GM19025 (cell line): Measurements from ENCODE around the gene STIM1.

ENCODE experiments used
- ATAC-seq: cut with Tn5 transposase; IDR thresholded peaks from one replicate; pipeline ENCODE4 v1.9.1; 2021; ENCODE audit warnings: mild to moderate bottlenecking, low read depth, moderate library complexity; ENCODE audit not compliant: unreplicated experiment

The STIM1 gene

DNA sequence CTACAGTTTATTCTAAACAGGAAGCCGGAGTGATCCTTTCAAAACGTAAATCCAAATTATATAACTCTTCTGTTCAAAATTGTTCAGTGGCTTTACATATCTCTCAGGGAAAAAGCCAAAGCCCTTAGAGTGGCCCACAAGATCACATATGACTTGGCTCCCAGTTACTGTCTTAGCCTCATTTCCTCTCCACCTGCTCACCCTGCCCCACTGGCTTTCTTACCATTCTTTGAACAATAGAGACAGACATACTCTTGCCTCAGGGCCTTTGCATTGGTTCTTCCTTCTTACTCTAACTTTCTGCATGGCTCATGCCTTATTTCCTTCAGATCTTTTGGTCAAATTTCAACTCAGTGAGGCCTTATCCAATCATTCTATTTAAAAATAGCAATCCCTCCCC, 52.1 kb downstream of the STIM1 start:
- no peak for ATAC-seq

DNA sequence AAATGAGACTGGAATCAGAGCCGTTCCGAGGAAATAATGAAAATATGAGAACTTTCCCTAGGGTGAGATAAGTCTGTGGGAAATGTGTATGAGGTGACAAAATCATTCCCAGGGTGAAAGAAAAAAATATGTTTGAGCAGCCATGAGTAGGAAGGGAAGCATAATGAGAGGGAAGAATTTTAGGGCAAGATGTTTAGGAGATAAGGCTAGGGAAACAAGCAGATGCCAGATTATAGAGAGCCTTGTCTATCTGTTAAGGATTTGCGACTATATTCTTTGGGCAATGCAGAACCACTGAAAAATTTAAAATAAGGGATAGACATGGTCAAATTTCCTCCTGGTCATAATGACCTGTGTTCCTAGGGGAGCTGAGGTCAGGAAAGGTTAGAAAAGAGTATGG, 54.4 kb downstream of the STIM1 start:
- ATAC-seq = no peak

DNA sequence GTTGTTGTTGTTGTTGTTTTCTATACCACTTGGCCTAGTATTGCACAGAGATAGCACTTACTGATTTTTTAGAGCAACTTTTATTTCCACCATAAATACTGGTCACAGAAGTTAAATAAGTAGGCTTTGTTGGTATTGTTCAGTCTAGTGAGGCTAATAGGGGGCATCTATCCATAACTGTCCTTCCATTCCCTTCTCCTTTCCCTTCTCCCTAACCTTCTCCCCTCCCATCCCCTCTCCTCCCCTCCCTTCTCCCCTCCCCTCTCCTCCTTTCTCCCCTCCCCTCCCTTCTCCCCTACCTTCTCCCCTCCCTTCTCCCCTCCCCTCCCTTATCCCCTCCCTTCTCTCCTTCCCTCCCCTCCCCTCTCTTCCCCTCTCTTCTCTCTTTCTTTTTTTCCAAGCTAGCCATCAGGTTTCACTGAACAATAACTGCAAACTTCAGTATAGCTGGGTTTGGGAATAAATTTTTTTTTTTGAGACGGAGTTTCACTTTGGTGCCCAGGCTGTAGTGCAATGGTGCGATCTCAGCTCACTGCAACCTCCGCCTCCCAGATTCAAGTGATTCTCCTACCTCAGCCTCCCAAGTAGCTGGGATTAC, 56.5 kb downstream of the STIM1 start:
- ATAC-seq = no peak

DNA sequence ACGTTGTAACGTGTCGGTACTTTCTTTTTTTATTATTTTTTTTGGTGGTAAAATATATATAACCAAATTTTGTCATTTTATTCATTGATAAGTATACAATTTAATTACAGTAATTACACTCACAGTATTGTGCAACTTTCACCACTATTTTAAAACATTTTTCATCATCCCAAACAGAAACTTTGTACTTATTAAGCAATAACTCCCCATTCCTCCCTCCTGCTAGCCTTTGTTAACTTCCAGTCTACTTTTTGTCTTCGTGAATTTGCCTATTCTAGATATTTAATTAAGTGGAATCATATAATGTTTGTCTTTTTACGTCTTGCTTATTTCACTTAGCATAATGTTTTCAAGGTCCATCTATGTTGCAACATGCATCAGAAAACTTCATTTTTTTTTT, 58.5 kb downstream of the STIM1 start:
- ATAC-seq = no peak

DNA sequence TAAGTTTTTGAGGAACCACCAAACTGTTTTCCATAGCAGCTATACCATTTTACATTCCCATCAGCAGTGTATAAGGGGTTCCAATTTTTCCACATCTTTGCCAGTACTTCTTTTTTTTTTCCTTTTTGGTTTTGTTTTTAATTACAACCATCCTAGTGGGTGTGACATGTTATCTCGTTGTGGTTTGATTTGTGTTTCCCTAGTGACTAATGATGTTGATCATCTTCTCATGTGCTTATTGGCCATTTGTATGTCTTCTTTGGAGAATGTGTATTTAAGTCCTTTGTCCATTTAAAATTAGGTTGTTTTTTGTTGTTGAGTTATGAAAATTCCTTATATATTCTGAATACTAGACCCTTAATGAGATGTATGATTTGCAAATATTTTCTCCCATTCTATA, 59.3 kb downstream of the STIM1 start:
- ATAC-seq = no peak

DNA sequence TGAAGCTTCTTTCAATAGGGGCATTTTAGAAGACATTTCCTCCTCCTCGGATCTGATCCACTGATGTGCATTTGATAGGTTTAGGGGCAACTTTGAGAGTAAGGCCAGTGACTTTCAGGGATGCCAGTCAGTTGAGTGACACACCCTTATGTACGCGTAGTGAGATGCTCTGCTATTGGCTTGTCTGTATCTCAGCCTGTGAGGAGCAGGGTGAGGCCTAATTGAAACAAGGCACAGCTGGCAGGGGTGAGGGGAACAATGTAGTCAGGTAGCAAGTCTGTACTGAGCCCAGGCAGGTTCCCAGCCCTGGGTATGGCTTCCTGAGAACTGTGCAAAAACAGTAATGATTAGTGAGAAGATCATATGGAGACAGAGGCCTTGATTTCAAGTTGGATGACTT, 61.5 kb downstream of the STIM1 start:
- ATAC-seq = no peak

DNA sequence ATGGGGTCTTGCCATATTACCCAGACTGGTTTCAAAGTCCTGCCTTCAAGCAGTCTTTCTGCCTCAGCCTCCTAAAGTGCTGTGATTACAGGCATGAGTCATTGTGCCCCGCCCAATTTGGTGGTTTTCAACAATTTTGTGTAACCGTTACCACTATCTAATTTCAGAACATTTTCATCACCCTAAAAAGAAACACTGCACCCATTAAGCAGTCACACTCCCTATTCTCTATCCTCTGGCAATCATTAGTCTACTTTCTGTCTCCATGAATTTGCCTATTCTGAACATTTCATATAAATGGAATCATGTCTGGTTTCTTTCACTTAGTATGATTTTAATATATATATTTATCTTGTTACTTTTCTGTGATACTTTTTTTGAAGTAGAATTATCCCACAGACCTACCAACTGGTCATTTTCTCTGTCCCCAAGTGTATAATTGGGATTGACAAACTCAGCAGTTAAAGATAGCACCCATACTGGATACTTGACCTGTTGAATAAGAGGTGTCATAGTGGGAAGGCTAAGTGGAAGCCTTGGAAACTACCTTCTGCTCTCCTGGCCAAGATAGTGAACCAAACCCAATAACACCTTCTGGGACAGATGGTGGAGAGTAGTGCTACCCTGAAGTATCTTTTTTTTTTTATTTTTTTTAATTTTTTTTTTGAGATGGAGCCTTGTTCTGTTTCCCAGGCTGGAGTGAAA, 64.8 kb downstream of the STIM1 start:
- ATAC-seq = no peak

DNA sequence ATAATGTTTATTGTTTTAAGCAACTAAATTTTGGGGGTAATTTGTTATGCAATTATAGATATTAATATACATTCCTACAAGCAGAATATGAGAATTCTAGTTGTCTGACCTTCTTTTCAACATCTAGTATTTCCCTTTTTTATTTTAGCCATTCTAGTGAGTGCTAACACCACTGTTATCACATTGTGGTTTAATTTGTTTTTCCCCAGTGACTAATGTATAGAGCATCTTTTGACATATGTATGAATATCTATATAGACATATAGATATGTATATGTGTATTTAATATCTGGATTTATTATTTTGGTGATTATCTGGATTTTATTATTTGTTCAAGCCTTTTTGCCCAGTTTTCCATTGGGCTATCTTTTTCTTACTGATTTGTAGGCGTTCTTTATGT, 66.6 kb downstream of the STIM1 start:
- no peak for ATAC-seq

DNA sequence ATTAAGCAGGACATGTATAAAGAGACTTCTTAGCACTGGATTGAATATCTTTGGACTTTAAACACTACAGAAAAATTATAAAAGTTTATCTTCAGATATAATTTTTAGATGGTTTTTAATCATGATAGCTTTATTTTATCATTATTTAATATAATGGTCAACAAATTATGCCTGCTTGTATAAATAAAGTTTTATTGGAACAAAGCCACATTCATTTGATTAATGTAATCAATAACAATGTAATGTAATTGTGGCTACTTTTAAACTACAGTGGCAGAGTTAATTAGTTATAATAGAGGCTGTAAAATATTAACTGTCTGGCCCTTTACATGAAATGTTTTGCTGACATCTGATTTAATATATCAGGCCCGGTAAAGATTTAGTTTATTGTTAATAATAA, 70.0 kb downstream of the STIM1 start:
- no peak for ATAC-seq

DNA sequence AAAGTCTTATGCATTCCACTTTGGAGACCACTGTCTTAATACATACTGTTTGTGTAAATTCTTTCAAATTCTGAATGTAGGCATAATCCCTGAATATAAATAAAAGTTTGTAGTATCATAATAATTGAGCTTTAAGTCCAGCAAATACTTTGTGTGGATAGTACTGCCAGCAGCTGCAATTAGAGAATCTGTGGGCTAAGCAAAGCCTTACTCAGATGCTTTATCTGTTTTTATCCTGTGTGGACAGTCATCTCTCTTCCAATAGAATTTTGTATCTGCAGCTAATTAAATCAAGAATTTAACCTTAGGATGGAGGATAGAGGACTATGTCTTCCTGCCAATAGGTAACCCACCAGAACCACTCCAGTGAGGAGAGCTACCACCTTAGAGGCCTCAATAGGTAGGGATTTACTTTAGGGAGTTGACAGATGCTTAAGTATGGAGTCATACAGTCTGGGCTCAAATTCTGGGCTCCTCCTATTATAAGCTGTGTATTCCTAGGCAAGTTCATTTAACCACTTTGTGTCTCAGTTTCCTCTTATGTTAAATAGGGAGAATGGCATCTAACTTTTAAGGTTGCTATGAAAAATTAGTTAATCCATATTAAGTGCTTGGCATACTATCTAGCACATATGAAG, 71.1 kb downstream of the STIM1 start:
- no peak for ATAC-seq

DNA sequence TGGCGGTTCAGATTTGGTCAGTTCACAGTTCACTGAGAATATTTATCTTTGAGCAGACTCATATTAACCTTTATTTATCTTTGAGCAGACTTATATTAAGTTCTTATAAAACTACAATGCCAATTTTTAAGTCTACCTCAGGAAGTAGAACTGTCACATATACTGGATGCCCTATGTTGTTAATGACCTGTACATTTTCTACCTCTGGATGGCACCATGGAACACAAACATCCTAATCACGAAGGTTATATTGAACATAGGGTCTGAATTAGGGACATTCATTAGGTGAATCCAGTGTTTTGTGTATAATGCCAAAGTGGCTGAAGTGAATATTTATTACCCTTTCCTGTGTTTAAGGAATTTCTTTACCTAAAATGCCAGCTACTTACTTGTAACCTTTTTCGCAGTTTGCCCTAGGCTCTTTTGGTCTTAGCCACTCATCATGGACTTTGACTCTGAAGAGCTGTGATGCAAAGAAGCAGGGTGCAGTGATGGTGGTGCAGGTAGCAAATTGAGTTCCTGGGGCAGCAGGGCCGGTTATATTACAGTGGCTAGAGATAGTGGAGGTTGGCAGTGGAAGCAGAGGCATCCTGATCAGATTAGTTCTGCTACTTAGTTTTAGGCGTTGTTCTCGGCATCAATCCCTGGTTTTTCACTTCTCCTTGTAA, 71.8 kb downstream of the STIM1 start:
- no peak for ATAC-seq

DNA sequence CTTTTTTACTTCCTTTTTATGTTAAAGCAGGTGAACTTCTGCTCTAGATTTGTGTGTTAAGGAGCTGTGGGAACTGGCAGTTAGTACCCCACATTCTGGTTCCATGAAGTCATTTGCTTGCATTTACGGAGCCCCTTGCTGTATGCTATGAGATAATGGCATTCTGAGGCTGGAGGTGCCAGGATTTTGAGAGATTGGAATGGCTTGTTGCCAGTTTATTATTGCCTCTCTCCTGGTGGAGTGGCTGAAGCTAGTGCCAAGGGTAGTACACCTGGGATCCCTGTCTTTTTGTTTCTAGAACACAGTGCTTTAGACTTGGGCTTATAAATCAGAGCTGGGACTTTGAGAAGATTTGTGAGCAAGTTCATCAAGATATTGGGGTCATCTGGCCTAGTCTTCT, 73.8 kb downstream of the STIM1 start:
- ATAC-seq = no peak

DNA sequence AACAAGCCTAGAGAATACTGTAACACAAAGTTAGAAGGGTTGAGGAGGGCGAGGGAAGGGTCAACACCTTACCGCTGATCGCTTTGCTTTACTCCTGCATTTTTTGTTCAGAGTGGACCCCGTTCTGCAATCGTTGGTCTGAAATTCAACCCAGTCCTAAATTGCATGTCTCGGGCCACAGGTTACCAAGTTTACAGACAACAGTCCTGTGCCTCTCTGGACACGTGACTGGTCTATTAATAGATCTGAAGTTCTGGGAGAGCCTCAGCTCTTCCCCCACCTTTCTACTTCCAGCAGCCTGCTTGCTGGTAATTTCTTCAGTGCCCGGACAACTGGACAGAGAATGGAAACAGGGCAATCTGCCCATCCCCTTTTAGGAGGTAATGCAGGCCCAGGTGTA, 74.2 kb downstream of the STIM1 start:
- no peak for ATAC-seq

DNA sequence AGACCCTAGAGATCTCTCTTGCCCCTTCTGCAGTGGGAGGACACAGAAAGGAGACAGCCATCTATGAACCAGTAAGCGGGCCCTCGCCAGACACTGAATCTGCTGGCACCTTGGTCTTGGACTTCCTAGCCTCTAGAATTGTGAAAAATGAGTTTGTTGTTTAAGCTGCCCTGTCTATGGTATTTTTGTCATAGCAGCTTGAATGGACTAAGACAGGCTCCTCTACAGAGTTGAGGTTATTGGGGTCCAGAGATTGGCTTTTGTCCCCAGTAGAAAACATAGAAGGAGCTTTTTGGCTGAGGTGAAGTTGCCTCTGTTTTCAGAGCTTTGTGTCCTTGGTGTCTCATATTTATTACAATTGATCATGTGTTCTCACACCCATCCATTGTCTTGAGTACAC, 77.2 kb downstream of the STIM1 start:
- ATAC-seq = no peak

DNA sequence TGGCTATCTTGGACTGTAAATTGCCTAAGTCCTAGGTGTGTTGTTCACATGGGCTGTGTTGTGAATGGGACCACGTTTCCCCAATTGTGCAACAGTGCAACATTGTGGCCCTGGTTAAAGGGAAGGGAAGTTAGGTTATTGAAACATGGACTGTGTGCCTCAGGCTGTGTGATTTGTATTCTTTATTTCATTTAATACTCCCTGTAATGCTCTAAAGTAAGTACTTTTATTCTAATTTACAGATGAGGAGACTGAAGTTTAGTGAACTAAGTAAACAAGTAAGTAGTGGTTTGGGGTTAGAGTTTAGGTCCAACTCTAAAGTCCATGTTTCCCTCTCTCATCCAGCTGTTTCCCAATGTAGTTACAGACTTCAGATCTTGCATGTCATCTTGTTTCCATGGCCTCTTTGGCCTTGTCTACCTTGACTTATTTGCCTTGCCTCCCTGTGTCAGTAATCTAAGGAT, 77.7 kb downstream of the STIM1 start:
- no peak for ATAC-seq

DNA sequence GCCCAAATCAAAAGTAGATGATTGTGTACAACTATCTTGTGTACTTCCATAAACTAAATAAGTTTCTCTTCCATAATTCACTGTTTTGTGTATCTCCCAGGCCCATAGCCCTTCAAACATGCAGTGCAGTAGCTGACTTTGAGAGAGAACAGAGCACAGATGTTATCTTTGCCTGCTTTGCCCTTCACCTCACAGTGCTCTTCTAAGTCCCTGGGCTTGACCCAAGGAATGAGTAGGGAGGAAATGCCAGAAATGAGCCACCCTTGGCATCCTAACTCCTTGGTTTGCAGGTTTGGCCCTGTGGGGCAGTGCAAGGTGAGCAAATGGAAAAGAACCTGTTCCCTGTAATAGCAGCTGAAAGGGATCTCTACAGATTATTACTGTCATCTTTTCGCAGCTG, 79.2 kb downstream of the STIM1 start:
- no peak for ATAC-seq

DNA sequence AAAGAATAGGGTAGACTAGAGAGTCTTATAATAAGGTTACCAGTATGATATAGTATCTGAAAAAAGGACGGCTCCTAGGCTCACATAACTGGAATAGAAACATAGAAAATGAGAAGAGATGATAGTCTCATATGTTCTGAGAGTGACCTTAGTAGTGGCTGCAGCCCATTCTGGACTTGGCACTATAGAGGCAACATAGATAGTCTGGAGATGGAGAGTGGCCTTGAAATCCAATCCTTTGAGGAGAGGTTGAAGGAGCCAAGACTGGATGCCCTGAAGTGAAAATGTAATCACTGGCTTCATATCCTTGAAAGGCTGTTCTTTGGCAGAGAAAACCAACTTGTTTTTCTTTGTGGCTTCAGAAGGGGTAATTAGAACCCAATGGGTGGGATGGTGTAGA, 81.1 kb downstream of the STIM1 start:
- ATAC-seq = no peak

DNA sequence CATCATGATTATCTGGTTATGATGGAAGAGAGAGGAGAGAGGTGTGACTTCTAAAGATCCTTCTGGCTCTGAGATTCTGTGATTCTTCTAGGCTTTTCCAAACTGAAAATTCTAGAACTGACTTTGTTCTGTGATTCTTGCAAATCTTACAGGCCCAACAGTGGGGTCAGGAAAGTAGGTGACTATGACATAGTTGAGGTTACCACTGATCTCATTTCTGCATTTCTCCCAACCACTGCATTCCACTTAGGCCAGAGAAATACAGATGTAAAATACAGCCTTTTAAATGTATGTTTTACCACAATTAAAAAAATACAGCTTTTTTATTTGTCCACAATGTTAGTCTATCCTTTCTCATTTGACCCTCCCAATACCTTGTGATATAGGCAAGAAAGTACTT, 83.7 kb downstream of the STIM1 start:
- ATAC-seq = no peak

DNA sequence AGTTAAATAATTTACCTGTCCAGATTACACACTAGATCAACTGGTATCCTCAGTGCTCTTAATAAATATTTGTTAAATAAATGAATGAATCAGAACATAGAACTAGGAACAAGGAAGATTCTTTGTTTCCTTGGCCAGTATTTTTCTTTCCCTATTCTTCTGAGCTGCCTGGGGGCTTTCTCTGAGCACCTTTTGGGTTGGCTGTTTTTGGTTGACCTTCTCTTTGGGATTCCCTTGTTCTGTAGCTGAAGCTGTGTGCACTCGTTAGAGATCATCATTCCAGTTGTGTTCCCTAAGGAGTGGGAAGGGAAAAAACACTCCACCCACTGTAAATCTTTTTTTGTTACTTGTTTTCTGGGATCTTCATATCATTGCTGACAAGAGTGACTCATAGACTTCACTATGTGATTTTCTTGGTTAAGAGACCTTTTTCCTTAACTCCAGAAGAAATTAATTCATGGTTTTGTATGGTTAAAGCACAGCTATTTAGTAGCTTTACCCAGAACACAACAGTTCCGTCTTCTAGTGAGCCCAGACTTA, 84.3 kb downstream of the STIM1 start:
- ATAC-seq = no peak

DNA sequence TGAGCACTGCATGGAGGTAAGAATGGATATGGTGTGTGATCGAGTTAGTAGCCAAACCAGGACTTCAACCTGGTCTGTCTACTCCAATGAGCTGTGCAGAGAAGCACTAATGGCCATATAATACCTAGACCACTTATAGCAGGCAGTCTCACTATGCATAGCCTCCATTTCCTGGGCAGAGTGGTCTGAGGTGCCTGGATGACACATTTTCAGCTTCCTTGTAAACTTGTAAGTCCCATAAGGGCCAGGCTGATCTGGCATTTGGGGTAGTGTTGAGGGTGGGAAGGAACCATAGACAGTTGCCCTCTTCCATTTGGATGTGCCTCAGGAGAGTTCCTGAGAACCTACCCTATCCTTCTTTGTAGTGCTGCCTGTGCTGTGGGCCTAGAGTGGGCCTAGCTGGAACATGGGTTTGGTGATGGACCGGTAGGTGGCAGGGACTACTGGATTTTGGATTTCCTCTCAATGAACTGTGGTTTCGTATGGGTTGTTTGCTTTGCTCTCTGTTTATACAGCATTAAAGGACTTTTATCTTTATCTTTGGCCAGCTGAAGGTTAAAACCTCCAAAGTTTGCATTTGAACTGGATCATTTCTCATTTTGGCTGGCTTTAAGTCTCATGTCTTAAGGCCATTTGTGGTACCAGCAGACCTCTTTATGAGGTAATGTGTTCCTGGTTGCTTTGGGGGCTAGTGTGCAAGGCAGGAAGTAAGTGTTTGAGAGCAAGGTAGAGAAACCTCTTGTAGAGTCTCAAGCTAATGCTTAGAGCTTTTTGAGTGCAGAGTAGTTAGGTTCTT, 86.9 kb downstream of the STIM1 start:
- no peak for ATAC-seq
